Measurements from ENCODE around the gene GLIS1.
A peak's percentile ranks its signal among the peaks of the same experiment; 100 is the strongest.

The GLIS1 gene

DNA sequence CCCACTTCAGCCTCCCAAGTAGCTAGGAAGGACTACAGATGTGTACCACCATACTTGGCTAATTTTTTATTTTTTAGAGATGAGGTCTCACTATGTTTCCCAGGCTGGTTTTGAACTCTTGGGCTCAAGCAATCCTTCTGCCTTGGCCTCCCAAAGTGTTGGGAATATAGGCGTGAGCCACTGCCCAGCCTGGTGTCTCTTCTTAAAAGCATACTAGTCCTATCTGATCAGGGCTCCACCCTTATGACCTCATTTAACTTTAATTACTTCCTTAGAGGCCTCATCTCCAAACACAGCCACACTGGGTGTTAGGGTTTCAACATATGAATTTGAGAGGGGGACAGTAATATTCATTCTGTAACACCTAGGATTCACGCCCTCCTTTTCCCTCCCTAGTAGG, 130.9 kb downstream of the GLIS1 start:
- no peak for DNase-seq

DNA sequence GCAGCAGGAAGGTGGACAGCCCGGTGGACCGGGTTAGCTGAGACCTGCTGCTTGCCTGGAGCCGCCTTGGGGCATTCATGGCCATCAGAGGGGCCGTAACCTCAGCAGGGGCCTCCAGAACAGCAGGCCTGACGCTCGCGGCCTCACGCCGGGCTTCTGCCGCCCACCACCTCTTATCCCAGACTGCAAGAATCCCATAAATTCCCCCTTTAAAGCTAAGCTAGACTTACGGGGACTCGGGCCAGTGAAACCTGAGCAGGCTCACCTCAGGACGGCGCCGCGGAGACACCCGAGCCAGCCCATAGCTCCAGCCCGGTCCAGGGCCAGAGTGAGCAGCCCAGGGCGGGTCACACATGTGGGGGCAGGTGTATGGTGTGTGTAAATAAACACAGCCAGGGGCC, 132.3 kb downstream of the GLIS1 start:
- DNase-seq: no peak

DNA sequence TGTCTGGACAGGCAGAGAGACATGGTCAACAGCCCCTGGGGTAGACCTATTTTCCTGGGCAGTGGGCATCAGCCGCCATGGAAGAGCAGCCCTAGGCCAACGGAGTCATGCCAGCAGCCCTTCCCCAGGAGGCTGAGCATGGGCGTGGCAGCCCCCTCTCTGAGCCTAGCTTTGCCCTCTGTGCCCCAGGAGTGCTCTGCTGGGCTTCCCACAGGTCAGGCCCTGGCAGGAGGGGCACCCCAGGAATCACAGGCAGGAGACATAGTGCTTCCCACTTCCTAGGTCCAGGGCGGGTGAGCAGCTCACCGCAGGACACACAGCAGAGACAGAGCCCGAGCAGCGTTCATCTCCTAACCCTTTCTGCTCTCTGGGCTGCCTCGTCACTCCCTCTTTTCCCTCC, 132.8 kb downstream of the GLIS1 start:
- DNase-seq: no peak

DNA sequence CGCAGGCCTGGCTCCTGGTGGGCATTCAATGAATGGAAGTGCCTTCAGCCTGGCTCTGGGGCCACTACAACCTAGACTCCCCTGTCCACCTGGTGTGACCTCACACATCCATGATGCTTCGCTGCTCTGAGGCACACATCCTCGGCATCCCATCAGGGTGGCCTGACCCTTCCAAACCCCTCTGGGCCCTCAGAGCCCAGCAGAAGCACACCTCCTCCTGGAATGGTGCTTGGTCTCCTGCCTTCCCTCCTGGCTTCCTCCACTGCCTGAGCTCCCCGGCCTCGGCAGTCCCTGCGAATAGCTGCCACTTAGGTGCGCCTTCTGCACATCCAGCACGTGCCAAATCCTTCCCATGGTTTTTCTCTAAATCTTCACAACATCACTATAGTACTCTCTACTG, 133.8 kb downstream of the GLIS1 start:
- no peak for DNase-seq

DNA sequence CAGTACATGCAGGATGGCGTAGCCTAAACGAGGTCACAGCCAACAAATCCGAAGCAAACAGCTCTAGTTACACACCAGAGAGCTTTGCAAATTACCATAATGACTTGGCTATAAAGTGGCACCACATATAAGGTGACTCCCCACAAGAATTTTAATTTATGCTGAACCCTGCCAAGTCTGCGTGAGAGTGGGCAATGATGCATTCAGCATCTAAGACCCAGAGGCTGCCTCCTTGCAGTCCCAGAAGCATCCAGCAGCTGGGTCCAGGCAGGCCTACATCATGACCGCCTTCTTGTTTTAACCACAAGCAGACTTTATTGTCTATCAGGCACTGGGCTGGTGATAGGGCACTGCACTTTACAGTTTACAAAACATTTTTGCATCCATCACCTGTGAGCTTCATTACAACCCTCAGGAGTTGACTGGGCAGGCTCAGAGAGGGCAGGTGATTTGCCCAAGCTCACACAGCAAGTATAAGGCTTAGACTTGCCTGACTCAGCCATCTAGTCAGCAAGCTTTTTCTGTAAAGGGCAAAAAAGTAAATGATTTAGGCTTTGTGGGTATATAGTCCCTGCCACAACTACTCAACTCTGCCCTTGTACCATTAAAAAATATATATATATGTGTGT, 134.6 kb downstream of the GLIS1 start:
- no peak for DNase-seq

DNA sequence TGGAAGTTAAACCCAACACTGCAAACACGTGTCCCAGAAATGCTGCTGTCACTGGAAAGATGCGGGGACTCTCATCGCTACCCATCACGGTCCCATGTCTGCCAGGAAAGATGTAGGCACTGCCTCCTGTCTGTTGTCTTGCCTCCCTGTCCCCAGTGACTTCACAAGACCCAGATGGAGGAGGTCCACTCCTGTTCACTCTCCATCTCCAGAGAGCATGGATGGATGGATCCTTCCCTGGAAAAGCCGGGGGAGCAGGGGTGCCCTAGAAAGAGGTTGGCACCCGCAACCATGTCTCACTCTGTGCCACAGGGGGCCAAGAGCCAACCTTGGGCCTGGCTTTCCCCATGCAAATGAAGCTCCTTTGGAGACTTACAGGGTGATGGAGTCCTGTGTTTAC, 135.5 kb downstream of the GLIS1 start:
- DNase-seq: no peak

DNA sequence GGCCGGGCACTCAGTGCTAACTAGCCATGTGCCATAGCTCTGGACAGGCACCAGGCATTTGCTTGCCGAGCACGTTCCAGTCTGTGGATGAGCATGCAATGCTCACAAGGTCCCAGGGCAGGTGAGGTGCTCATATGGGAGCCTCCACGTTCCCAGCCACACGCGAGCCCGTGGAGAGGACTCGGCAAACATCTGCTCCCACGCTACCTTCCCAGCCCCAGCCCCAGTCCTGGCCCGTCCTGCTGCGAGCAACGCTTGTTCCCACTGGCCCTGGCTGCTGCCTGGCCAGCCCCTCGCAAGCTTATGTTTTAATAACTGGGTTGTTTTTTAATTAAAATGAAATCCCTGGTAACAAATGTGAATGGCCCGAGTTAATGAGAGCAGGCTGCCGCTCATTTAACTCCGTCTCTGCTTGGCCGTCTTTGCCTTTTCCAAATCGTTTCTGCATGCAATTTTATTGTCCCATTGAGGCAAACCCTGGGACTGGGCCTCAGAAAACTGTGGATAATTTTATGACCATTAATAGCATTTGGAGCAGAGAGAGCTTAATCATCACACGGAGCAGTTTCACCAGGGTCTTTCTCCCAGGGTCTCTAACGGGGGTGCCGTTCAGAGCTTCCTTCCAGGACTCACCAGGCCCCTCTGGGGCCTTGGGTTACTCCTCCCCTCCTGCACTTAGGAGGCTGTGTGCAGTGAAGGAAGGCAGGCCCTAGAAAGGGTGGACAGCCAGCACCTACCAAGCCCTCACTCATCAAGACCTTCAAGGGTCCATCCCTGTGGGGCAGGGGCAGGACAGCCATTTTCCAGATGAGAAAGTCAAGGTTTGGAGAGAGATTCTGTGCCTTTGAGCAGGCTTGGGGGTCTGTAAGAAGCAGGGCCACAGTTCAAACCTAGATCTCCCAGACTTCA, 136.8 kb downstream of the GLIS1 start:
- DNase-seq: no peak

DNA sequence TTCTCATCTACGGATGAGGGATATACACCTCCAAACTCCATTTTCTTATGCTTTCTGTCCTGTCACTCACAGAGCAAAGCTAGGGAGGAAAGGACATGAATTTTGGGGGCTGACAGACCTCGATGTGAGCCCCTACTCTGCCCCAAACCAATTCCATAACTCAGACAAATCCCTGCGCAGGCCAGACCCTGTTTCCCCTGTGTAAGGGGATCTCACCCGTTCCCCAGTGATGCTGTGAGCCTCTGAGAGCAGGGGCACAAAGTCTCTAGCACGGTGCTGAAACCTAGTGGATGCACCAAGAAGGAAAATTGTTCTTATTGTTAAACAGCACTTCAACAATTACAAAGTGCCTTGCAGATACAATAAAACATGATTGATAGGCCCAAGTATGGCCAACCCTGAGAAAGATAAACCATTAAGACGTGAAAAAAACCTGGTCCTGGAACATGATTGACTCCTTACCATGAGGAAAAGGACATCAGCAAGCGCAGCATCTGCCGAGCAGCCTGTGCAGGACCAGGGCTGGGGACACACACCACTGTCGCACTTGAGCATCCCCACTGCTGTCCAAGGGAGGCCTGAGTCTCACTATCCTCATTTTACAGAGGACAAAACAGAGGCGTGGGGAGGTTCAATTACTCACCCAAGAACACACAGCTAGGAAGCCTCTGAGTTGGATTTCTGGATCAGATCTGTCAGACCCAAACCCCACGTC, 137.8 kb downstream of the GLIS1 start:
- no peak for DNase-seq

DNA sequence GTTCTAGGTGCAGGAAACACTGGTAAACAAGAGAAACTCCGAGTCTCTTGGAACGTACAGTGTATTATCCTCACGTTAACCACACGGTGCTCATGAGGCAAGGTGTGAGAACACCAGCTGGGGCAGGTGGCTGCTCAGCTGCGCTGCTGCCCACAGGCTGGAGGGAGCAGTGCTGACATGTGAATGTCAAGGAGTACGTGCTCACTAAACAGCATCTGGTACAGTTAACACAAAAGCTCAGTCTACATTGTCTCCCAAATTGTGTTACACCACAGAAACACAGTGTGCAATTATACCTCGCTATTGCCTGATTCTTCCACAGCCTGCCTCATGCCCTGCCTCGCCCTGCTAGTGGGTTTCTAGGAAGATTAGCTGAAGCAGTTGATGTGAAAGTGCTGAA, 138.4 kb downstream of the GLIS1 start:
- DNase-seq: no peak

DNA sequence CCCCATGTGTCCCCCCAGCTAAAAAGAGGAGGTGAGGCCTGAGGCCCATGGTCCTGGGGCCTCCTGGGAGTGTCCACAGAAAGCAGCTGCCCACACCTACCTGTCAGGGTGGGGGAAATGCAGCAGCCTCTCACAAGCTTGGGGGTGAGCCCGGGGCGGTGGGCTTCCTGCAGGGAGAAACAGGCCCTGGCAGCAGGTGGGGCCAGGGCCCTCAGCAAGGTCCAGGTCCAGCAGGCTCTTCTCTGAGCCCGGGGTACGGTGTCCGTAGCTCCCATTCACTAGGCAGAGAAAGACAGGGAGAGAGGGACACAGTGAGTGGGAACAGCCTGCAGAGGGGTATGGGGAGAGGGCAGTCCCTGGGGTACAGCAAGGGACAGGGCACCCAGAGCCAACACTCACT, 139.0 kb downstream of the GLIS1 start:
- no peak for DNase-seq

DNA sequence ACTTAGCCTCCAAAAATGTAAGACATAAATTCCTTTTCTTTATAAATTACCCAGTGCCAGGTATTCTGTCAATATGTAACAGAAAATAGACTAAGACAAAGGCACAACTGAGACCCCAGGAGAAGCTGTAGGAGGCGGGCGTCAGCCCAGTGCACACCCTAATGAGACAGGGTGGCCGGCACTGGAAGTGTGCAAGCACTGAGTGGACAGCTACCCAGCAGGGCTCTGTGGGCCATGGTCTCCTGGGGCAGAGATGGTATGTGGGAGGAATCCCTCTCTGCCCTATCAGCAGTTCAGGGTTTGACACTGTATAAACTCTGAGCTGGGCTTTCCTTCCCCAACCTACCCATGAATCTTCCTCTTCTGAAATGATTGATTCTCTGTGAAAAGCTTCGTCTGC, 139.5 kb downstream of the GLIS1 start:
- no peak for DNase-seq

DNA sequence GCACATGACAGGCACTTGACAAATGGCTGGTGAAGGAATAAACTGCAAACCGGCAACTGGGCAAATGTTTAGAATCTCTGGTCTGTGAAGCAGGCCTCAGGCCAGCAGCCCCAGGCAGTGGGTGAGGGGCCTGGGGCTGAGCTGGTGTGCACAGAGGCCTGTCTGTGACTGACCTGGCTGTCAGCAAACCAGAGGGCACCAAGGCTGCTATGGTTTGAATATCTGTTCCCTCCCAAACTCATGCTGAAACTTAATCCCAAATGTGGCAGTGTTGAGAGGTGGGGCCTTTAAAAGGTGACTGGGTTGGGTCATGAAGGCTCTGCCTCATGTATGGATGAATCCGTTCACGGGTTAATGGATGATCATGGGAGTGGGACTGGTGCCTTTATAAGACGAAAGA, 140.0 kb downstream of the GLIS1 start:
- no peak for DNase-seq

DNA sequence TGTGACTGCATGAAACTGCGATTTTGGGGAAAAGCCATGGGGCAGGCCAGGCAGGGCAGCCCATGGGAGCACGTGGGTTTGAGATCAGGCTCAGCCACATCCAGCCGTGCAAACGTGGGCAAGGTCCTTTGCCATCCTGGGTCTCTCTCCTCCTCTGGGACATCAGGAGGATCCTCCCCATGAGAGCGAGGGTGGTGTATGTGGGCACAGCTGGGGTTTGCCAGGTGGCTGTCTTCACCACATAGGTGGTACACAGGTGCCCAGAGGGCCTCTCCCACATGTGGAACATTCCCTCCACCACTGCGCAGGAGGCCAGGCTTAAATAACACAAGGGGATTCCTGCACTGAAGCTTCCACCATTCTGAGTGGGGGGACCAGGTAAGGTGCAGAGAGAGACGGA, 143.1 kb downstream of the GLIS1 start:
- DNase-seq: no peak

DNA sequence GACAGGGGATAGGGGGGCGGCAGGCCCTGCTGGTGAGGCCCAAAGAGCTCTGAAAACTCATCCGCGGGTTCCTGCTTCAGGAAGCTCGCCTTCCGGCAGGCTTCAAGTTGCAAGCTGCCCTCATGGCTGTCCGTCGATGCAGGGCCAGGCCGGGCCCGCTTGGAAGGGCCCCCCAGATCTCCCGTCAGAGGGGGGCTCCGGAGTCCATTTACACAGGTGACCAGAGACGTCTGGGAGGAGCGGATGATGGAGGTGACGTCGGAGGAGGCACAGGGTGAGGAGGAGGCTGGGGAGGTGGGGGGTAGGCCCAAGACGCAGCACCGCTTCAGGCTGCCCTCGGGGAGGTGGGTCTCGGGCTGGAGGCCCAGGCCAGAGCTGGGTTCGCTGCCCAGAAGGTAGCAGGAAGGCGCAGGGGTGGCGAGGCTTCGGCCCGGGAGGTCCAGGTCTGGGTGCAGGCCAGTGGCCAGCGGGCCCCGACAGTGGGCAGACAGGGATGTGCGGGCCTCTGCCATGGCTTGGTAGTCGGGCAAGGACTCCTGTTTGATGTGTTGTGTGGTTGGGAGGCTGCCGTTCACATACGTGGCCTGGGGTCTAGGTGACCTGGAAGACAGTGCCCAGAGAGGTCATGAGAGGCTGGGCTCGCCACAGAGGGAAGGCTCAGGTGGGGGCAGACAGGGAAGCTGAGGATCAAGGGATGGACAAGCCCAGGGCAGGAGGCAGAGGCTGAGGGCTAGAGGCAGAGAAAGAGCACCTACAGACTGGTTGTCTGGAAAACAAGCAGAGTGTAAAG, 144.4 kb downstream of the GLIS1 start:
- DNase-seq: no peak

DNA sequence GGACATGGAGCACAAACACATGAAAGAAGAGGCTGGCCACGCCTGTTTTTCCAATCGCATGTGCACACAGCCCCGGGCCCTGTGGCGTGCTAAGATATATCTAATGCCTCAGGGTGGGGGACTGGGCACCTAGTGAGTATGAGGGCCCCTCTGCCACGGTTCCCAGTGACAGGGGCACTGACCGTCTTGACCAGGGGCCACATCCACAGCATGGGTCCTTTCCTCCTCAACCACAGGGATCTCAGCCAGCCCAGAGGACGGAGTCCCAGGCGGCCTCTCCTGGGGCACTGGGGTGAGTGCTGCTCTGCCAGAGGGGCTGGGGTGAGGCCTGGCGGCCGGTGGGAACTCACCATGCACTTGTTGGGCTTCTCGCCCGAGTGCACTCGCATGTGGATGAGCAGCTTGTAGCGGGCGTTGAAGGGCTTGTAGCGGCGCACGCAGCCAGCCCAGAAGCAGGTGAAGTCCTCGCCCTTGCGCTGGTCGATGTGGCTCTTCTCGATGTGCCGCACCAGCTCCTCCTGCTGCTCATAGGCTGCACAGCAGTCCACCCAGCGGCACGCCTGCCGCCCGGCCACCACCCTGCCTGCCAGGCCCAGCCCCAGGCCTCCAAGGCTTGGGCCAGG, 145.1 kb downstream of the GLIS1 start:
- DNase-seq: peak; percentile 53

DNA sequence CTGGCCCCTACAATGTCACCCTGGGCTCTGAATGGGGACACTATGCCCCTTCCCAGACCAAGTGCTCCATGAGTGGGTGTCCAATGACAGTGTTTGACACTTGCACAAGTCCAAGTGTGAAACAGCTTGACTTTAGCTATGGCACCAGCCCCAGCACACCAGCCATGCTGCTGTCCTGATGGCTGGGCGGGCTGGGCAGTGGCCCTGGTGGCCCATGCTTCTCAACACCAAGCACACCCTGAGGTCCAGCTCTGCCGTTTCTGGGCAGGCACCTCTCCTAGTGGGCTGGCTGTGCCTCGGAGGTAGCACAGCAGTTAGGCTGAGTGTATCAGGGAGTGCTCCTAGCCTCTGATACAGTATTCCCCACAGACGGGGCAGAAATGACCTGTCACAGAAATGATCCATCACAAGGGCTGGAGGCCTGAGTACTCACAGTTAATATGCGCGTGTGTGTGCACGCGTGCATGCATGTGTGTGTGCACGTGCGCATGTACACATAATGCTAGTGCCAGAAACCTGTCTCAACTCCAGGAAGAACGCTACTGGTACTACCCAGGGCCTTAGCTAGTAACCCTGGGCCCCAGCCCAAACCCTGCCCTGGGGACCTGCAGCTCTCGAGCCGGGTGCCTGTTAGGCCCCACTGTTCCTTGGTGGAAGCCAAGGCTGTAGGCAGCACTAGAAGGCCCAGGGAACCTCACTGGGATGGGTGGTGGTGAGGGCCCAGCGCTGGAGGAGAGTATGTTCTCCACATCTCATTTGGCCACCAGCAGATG, 145.8 kb downstream of the GLIS1 start:
- no peak for DNase-seq

DNA sequence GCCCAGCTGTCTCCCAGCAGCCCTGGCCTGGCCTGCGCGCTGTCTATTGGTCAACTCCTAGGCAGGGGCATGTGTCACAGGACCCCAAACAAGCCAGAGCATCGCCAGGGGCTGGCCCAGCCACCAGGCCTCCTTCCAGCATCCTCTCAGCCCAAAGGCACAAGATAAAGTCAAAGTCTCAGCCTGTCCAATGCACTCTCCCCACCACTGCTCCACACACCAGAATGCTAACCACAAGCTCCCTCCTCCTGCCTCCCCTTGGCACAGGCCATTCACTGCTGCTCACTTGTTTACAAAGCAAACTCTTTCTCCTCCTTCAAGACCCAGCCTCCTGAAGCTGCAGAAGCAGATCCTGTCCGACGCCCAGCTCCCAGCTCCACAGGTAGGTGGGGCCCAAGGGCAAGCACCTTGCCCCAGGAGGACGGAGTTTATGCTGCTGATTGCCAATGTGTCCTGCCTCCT, 146.4 kb downstream of the GLIS1 start:
- no peak for DNase-seq

DNA sequence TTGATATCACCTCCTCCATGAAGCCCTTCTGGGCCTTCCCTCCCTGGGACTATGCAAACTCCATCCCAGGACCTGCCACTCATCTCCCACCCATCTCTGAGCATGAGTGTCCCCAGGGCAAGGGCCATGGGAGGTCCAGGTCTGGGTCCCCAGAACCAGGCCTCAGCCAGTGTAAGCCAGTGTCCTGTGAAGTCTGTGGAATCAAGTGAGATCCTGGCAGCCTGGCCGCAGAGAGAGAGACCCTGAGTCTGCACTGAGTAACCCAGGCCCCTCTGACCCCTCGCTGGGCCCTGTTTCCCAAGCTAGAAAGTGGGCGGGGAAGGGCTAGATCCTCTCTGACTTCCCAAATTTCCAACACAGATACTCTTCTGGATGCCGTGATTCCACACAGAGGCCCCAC, 147.0 kb downstream of the GLIS1 start:
- DNase-seq: no peak

DNA sequence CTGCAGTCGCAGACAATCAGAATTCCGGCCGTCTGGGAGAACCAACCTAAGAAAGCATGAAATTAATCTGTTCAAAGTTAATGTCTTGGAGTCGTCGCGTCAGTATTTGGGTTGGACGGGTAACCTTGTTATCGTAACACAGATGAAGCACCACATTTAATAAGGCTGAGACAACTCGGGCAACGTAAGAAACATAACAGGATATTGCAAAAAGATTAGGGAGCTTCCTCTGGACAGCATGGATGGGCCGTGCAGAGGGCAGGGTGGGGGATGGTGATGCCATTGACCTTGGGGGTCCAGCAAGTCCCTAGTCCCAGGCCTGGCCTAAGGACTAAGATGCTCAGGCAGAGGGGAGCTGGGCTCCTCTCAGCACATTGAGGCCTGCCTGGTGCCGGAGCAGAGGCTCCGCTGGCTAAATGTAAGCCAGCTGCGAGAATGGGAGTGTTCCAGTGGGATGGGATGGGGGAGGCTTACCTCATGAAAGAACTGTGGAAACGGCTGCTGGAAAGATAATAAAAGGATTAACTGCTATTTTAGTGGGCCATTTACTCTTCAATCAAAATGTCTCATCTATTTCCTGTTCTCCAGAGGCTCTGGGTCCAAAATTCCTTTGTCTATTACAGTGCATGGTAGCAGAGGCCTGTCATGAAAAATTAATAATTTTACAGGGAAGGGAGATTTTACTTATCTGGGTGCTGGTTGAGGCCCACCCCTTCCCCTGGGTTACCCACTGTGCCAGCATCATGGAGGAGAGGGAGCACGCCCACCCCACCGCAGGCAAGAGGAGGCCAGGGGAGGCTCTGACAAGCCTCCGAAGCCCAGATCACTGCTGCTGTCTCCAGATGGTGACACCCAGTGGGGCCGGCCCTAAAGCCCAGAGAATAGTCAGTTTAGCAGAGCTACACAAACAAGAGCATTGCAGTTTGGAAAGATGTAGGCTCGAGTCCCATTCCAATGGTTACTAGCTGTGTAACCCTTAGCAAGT, 148.1 kb downstream of the GLIS1 start:
- peak; percentile 86 for DNase-seq

DNA sequence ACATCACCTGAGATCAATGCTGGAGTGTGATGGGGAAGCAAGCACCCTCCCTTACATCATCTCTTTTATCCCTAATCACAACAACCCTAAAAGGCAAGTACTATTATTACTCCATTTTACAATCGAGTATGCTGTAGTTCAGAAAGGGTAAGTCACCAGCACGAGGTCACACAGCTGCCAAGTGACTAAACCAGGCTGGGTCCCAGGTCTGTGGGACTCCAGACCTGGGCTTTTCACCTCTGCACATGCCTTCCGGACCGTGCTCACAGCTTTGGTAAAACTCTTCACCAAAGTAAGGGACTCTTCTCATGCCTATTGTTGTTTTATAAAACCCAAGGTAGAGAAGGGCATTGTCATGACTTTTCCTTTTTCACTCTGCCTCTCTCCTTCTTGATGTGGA, 148.9 kb downstream of the GLIS1 start:
- no peak for DNase-seq

All from NCI-H82 (cell line).